OCI-LY7 (cell line): ENCODE results near the gene STING1. TPM values are rescaled to one million over a fixed set of nuclear protein-coding genes. Genes with fewer than 3 reads are reported as not detected.

Experiments used
- BruUV-seq: library from RNA; stranded (reverse); fragments of 400-500 nt; replicated peaks from 2 replicates; lab custom pipeline; 2021; lab: Mats Ljungman, UMichigan
- CTCF ChIA-PET: fragments of 300-600 bp; sonication (Branson Sonifier 250); formaldehyde crosslinking; loops from one replicate; lab custom pipeline; 2022; ENCODE audit warnings: antibody characterized with exemption; ENCODE audit not compliant: unreplicated experiment; lab: Charles Lee
- POLR2A ChIA-PET: fragments of 300-600 bp; sonication (Branson Sonifier 250); formaldehyde crosslinking; loops from one replicate; lab custom pipeline; 2022; ENCODE audit warnings: antibody characterized with exemption; lab: Charles Lee
- DNase-seq: peaks from one replicate; pipeline ENCODE4 v3.0.0-alpha.2; 2015; ENCODE audit warnings: low spot score
- H2AFZ ChIP-seq: fragments of 200-600 bp; sonication (generic), shearing (Covaris generic); 2 replicates; pipeline ENCODE4 v1.6.1; 2014; ENCODE audit warnings: mild to moderate bottlenecking, antibody characterized with exemption, low read length, moderate library complexity
- H3K27ac ChIP-seq: fragments of 200-600 bp; sonication (generic); 2 replicates; pipeline ENCODE4 v1.5.1; 2014; ENCODE audit warnings: mixed run types, low read depth, mild to moderate bottlenecking, moderate library complexity, low read length, inconsistent platforms; ENCODE audit not compliant: poor library complexity, severe bottlenecking
- H3K36me3 ChIP-seq: fragments of 200-600 bp; sonication (generic); 2 replicates; pipeline ENCODE4 v1.6.1; 2014; ENCODE audit warnings: mild to moderate bottlenecking, antibody characterized with exemption, low read length, moderate library complexity, mixed read lengths; ENCODE audit not compliant: insufficient read depth
- H3K4me1 ChIP-seq: fragments of 200-600 bp; sonication (generic); 2 replicates; pipeline ENCODE4 v1.5.1; 2014; ENCODE audit warnings: mild to moderate bottlenecking, low read length; ENCODE audit not compliant: insufficient read depth, poor library complexity, severe bottlenecking
- H3K4me2 ChIP-seq: fragments of 200-600 bp; sonication (generic); 2 replicates; pipeline ENCODE4 v1.6.1; 2014; ENCODE audit warnings: mild to moderate bottlenecking, low read length
- H3K4me3 ChIP-seq: fragments of 200-600 bp; sonication (generic); 2 replicates; pipeline ENCODE4 v1.5.1; 2014; ENCODE audit warnings: mild to moderate bottlenecking, low read depth, low read length; ENCODE audit not compliant: poor library complexity, severe bottlenecking
- H3K79me2 ChIP-seq: fragments of 200-600 bp; sonication (generic); 2 replicates; pipeline ENCODE4 v1.6.1; 2016; ENCODE audit warnings: low read depth, mild to moderate bottlenecking, low read length, moderate library complexity, mixed read lengths; ENCODE audit not compliant: insufficient read depth
- H3K9me2 ChIP-seq: fragments of 200-600 bp; sonication (generic); 2 replicates; pipeline ENCODE4 v1.6.1; 2016; ENCODE audit warnings: mild to moderate bottlenecking, low read length, mixed read lengths; ENCODE audit not compliant: insufficient read depth
- H3K9me3 ChIP-seq: fragments of 200-600 bp; sonication (generic); 2 replicates; pipeline ENCODE4 v1.6.1; 2014; ENCODE audit warnings: mild to moderate bottlenecking, mixed run types, low read length, mixed read lengths
- H4K20me1 ChIP-seq: fragments of 200-600 bp; sonication (generic); 2 replicates; pipeline ENCODE4 v1.6.1; 2014; ENCODE audit warnings: mild to moderate bottlenecking, antibody characterized with exemption, low read length, moderate library complexity, mixed read lengths; ENCODE audit not compliant: insufficient read depth
- CTCF ChIP-seq: fragments of 200-600 bp; sonication (generic); conservative IDR thresholded peaks from 2 replicates; pipeline ENCODE4 v1.5.1; 2014; ENCODE audit warnings: mild to moderate bottlenecking, antibody characterized with exemption, low read length, moderate library complexity, mixed read lengths
- EZH2phosphoT487 ChIP-seq: fragments of 200-600 bp; sonication (generic); IDR thresholded peaks from 2 replicates; pipeline ENCODE4 v1.6.1; 2018; ENCODE audit warnings: low read depth, borderline replicate concordance, mild to moderate bottlenecking, mixed run types, antibody characterized with exemption, low read length, moderate library complexity, mixed read lengths
- intact Hi-C: fragments of 100-400 bp; cut with micrococcal nuclease; formaldehyde crosslinking; loops from one replicate; pipeline ENCODE4 v1.10.0; 2022; ENCODE audit not compliant: unreplicated experiment
- total RNA-seq, 2 experiments: library from RNA; depleted of rRNA in 1 of 2; stranded (reverse); fragments of >200 nt in 1 of 2; shearing (Covaris generic) in 1 of 2; gene quantifications; 2 replicates each; pipeline ENCODE4 v1.2.3, GENCODE V29; 2014 to 2022

Gene STING1
- total RNA-seq, 2 experiments from 2014 or later, result 0.44 TPM; not detected in 1

GRCh38 chr5:139462586-139463276 lies 19.8 kb downstream of the STING1 start, which contains the start of gene ECSCR:
ECSCR (minus strand) TSS chr5:139462743; CDS start chr5:139462670, 73 bp downstream.
- Histone ChIP-seq H3K4me1 (peaks cover 8% of the 10 kb centered on the region), H2AFZ (no peak within 1 kb of the TSS), H3K4me3 (no peak within 1 kb of the TSS), H3K9me3 (no peaks in the 10 kb centered on the region), H3K36me3 (no peaks in the 10 kb centered on the region), H3K27ac (no peak within 1 kb of the TSS), H3K79me2 (no peaks in the 10 kb centered on the region), H3K4me2 (no peak within 1 kb of the TSS), H4K20me1 (no peaks in the 10 kb centered on the region), H3K9me2 (no peaks in the 10 kb centered on the region)
- intact Hi-C loops, result no loop called here
- ChIA-PET POLR2A (no interaction called here), CTCF (no interaction called here)
- no peak for DNase-seq
- no TSS peak for BruUV-seq
- TF ChIP-seq CTCF (no peak), EZH2phosphoT487 (no peak)

GRCh38 chr5:139461698-139462097 lies 20.9 kb downstream of the STING1 start:
- no peak overlapping the region for H3K4me3 ChIP-seq
- no peaks in the 10 kb centered on the region for H3K79me2 ChIP-seq
- CTCF ChIA-PET, result interaction anchor here (0.6 kb wide), 1 partner anchor 14 kb away, joined by 3 read pairs; no protein-coding TSS in a partner anchor
- no peak overlapping the region for H2AFZ ChIP-seq
- BruUV-seq, result no TSS peak
- H3K36me3 ChIP-seq, result no peaks in the 10 kb centered on the region
- TF ChIP-seq EZH2phosphoT487 (no peak), CTCF (no peak)
- POLR2A ChIA-PET, result no interaction called here
- H4K20me1 ChIP-seq, result no peaks in the 10 kb centered on the region
- no peaks in the 10 kb centered on the region for H3K9me3 ChIP-seq
- no peaks in the 10 kb centered on the region for H3K9me2 ChIP-seq
- peaks cover 8% of the 10 kb centered on the region for H3K4me1 ChIP-seq
- no peak for DNase-seq
- H3K27ac ChIP-seq, result no peak overlapping the region
- intact Hi-C loops, result no loop called here
- H3K4me2 ChIP-seq, result no peak overlapping the region

GRCh38 chr5:139461176-139461575 lies 21.4 kb downstream of the STING1 start:
- ChIA-PET CTCF (interaction anchor here (0.6 kb wide), 1 partner anchor 14 kb away, joined by 3 read pairs; no protein-coding TSS in a partner anchor), POLR2A (no interaction called here)
- no peaks in the 10 kb centered on the region for H3K36me3 ChIP-seq
- H3K4me3 ChIP-seq, result no peak overlapping the region
- no peaks in the 10 kb centered on the region for H3K9me2 ChIP-seq
- TF ChIP-seq EZH2phosphoT487, result no peak
- TF ChIP-seq CTCF, result no peak
- BruUV-seq, result no TSS peak
- H3K9me3 ChIP-seq, result no peaks in the 10 kb centered on the region
- H2AFZ ChIP-seq, result no peak overlapping the region
- no peak overlapping the region for H3K4me2 ChIP-seq
- intact Hi-C loops, result no loop called here
- H3K79me2 ChIP-seq, result no peaks in the 10 kb centered on the region
- H3K27ac ChIP-seq, result no peak overlapping the region
- H3K4me1 ChIP-seq, result peaks cover 8% of the 10 kb centered on the region
- no peaks in the 10 kb centered on the region for H4K20me1 ChIP-seq
- no peak for DNase-seq
